ENCODE data around the gene ZNF33A. TPM values are rescaled to one million over a fixed set of nuclear protein-coding genes. Genes with fewer than 3 reads are reported as not detected.

Gene ZNF33A
- polyA plus RNA-seq, result 10 to 100 TPM in 1 of 4 donors, 1 to 10 TPM in 3; 8.5 to 43.1 (median 8.9) TPM
- long read RNA-seq, donor 1, full-length matches to known transcripts, result 21 of 21 reads
- long read RNA-seq, donor 1, partial matches to known transcripts, result 0 of 21 reads
- long read RNA-seq, donor 1, other reads (novel, unspliced or antisense), result 0 of 21 reads
- long read RNA-seq, donor 2, full-length matches to known transcripts, result 5 of 5 reads
- long read RNA-seq, donor 2, partial matches to known transcripts, result 0 of 5 reads
- long read RNA-seq, donor 2, other reads (novel, unspliced or antisense), result 0 of 5 reads
- long read RNA-seq, donor 3, full-length matches to known transcripts, result 6 of 6 reads
- long read RNA-seq, donor 3, partial matches to known transcripts, result 0 of 6 reads
- long read RNA-seq, donor 3, other reads (novel, unspliced or antisense), result 0 of 6 reads
- long read RNA-seq, donor 4, result 0 reads
- long read RNA-seq, donor 5, full-length matches to known transcripts, result 2 of 2 reads
- long read RNA-seq, donor 5, partial matches to known transcripts, result 0 of 2 reads
- long read RNA-seq, donor 5, other reads (novel, unspliced or antisense), result 0 of 2 reads
- long read RNA-seq, donor 6, full-length matches to known transcripts, result 4 of 4 reads
- long read RNA-seq, donor 6, partial matches to known transcripts, result 0 of 4 reads
- long read RNA-seq, donor 6, other reads (novel, unspliced or antisense), result 0 of 4 reads
- long read RNA-seq, donor 7, result 0 reads
- long read RNA-seq, donor 8, result 0 reads
- long read RNA-seq, donor 9, partial matches to known transcripts, result 0 of 2 reads
- long read RNA-seq, donor 9, other reads (novel, unspliced or antisense), result 0 of 2 reads
- long read RNA-seq, donor 10, full-length matches to known transcripts, result 12 of 12 reads
- long read RNA-seq, donor 10, partial matches to known transcripts, result 0 of 12 reads
- long read RNA-seq, donor 10, other reads (novel, unspliced or antisense), result 0 of 12 reads

- H3K27ac ChIP-seq (ENCODE audit: low read depth in 1 of 3, low read length in 2 of 3), result peak within 1 kb of the TSS; percentile 92 to 99 (median 98)
- H3K4me1 ChIP-seq (ENCODE audit: control insufficient read depth in 3 of 3, insufficient read depth in 2 of 3, low read depth in 1 of 3, low read length in 2 of 3), result no peaks in the 10 kb centered on the region
- WGBS, 3 donors, result 0 to 1% (median 1%) methylated on average over 37 to 46 of the region's 46 CpGs
- no peaks in the 10 kb centered on the region for H3K27me3 ChIP-seq (ENCODE audit: control insufficient read depth in 3 of 3, insufficient read depth in 3 of 3, low read length in 3 of 3)
- H3K36me3 ChIP-seq (ENCODE audit: control insufficient read depth in 3 of 3, insufficient read depth in 2 of 3, low read depth in 1 of 3, low read length in 3 of 3), result peaks cover 0 to 16% (median 5%) of the 10 kb centered on the region in 3 donors
- DNase-seq (peak; percentile 96 to 97), FAIRE-seq (no peak)
- peak within 1 kb of the TSS; percentile 49 to 83 (median 82) for H3K4me3 ChIP-seq (ENCODE audit: low read depth in 1 of 3, low read length in 3 of 3)
- no peaks in the 10 kb centered on the region for H3K9me3 ChIP-seq (ENCODE audit: control insufficient read depth in 2 of 2, insufficient read depth in 1 of 2, low read depth in 1 of 2, low read length in 1 of 2)
Observed at GRCh38 chr10:38010119-38010903, at the start of gene ZNF33A. Gene ZNF33A, plus strand, starts transcription at chr10:38010675. Its CDS starts 1,667 bp downstream, at chr10:38012342.

- Histone ChIP-seq H3K4me1 (ENCODE audit: control insufficient read depth in 3 of 3, insufficient read depth in 2 of 3, low read depth in 1 of 3, low read length in 2 of 3) (no peaks in the 10 kb centered on the region), H3K27ac (ENCODE audit: low read depth in 1 of 3, low read length in 2 of 3) (no peak overlapping the region), H3K9me3 (ENCODE audit: control insufficient read depth in 2 of 2, insufficient read depth in 1 of 2, low read depth in 1 of 2, low read length in 1 of 2) (peaks cover 0 to 23% of the 10 kb centered on the region in 2 donors), H3K27me3 (ENCODE audit: control insufficient read depth in 3 of 3, insufficient read depth in 3 of 3, low read length in 3 of 3) (no peaks in the 10 kb centered on the region), H3K4me3 (ENCODE audit: low read depth in 1 of 3, low read length in 3 of 3) (no peak overlapping the region), H3K36me3 (ENCODE audit: control insufficient read depth in 3 of 3, insufficient read depth in 2 of 3, low read depth in 1 of 3, low read length in 3 of 3) (peaks cover 0 to 7% (median 2%) of the 10 kb centered on the region in 3 donors)
- DNase-seq (no peak), FAIRE-seq (no peak)
Observed at GRCh38 chr10:37965006-37965405, 45.5 kb upstream of the ZNF33A start.

- Histone ChIP-seq H3K4me3 (ENCODE audit: low read depth in 1 of 3, low read length in 3 of 3) (no peak overlapping the region), H3K27me3 (ENCODE audit: control insufficient read depth in 3 of 3, insufficient read depth in 3 of 3, low read length in 3 of 3) (no peaks in the 10 kb centered on the region), H3K4me1 (ENCODE audit: control insufficient read depth in 3 of 3, insufficient read depth in 2 of 3, low read depth in 1 of 3, low read length in 2 of 3) (peaks cover 0 to 4% (median 0%) of the 10 kb centered on the region in 3 donors), H3K27ac (ENCODE audit: low read depth in 1 of 3, low read length in 2 of 3) (no peak overlapping the region), H3K36me3 (ENCODE audit: control insufficient read depth in 3 of 3, insufficient read depth in 2 of 3, low read depth in 1 of 3, low read length in 3 of 3) (peaks cover 0 to under 1% (median 0%) of the 10 kb centered on the region in 3 donors), H3K9me3 (ENCODE audit: control insufficient read depth in 2 of 2, insufficient read depth in 1 of 2, low read depth in 1 of 2, low read length in 1 of 2) (peaks cover 0 to 3% of the 10 kb centered on the region in 2 donors)
- DNase-seq (no peak), FAIRE-seq (no peak)
- 96 to 100% (median 100%) methylated on average over 1 of the region's 1 CpG for WGBS, 3 donors
Observed at GRCh38 chr10:37972396-37972795, 38.1 kb upstream of the ZNF33A start.

GRCh38 chr10:37975401-37975991 is 35.0 kb upstream of the ZNF33A start:
- peak overlapping the region; percentile 57 to 96 (median 89) for H3K27ac ChIP-seq (ENCODE audit: low read depth in 1 of 3, low read length in 2 of 3)
- peaks cover 0 to 2% of the 10 kb centered on the region in 2 donors for H3K9me3 ChIP-seq (ENCODE audit: control insufficient read depth in 2 of 2, insufficient read depth in 1 of 2, low read depth in 1 of 2, low read length in 1 of 2)
- no peaks in the 10 kb centered on the region for H3K27me3 ChIP-seq (ENCODE audit: control insufficient read depth in 3 of 3, insufficient read depth in 3 of 3, low read length in 3 of 3)
- no peaks in the 10 kb centered on the region for H3K36me3 ChIP-seq (ENCODE audit: control insufficient read depth in 3 of 3, insufficient read depth in 2 of 3, low read depth in 1 of 3, low read length in 3 of 3)
- no peak for FAIRE-seq
- 21 to 25% (median 21%) methylated on average over 5 of the region's 5 CpGs for WGBS, 3 donors
- DNase-seq, result peak; percentile 27 to 62
- peak overlapping the region in 2 of 3 donors; percentile 57 to 90 for H3K4me3 ChIP-seq (ENCODE audit: low read depth in 1 of 3, low read length in 3 of 3)
- peaks cover 0 to 4% (median 0%) of the 10 kb centered on the region in 3 donors for H3K4me1 ChIP-seq (ENCODE audit: control insufficient read depth in 3 of 3, insufficient read depth in 2 of 3, low read depth in 1 of 3, low read length in 2 of 3)

GRCh38 chr10:37976091-37976879 is 34.2 kb upstream of the ZNF33A start, which contains the start of gene ZNF25:
Gene ZNF25, minus strand, starts transcription at chr10:37976647. Its CDS starts 4,925 bp downstream, at chr10:37971722.
- Histone ChIP-seq H3K27ac (ENCODE audit: low read depth in 1 of 3, low read length in 2 of 3) (peak within 1 kb of the TSS; percentile 89 to 98 (median 96)), H3K27me3 (ENCODE audit: control insufficient read depth in 3 of 3, insufficient read depth in 3 of 3, low read length in 3 of 3) (no peaks in the 10 kb centered on the region), H3K9me3 (ENCODE audit: control insufficient read depth in 2 of 2, insufficient read depth in 1 of 2, low read depth in 1 of 2, low read length in 1 of 2) (peaks cover 0 to 2% of the 10 kb centered on the region in 2 donors), H3K4me1 (ENCODE audit: control insufficient read depth in 3 of 3, insufficient read depth in 2 of 3, low read depth in 1 of 3, low read length in 2 of 3) (peaks cover 0 to 4% (median 0%) of the 10 kb centered on the region in 3 donors), H3K4me3 (ENCODE audit: low read depth in 1 of 3, low read length in 3 of 3) (peak within 1 kb of the TSS; percentile 52 to 90 (median 57)), H3K36me3 (ENCODE audit: control insufficient read depth in 3 of 3, insufficient read depth in 2 of 3, low read depth in 1 of 3, low read length in 3 of 3) (no peaks in the 10 kb centered on the region)
- 0% methylated on average over 63 to 66 of the region's 66 CpGs for WGBS, 3 donors
- FAIRE-seq (peak; percentile 73), DNase-seq (peak; percentile 99 to 100)

GRCh38 chr10:37976880-37977203 is 33.6 kb upstream of the ZNF33A start:
- H3K4me1 ChIP-seq (ENCODE audit: control insufficient read depth in 3 of 3, insufficient read depth in 2 of 3, low read depth in 1 of 3, low read length in 2 of 3), result peaks cover 0 to 4% (median 0%) of the 10 kb centered on the region in 3 donors
- no peaks in the 10 kb centered on the region for H3K27me3 ChIP-seq (ENCODE audit: control insufficient read depth in 3 of 3, insufficient read depth in 3 of 3, low read length in 3 of 3)
- H3K4me3 ChIP-seq (ENCODE audit: low read depth in 1 of 3, low read length in 3 of 3), result peak overlapping the region in 2 of 3 donors; percentile 39 to 46
- H3K9me3 ChIP-seq (ENCODE audit: control insufficient read depth in 2 of 2, insufficient read depth in 1 of 2, low read depth in 1 of 2, low read length in 1 of 2), result peaks cover 0 to 2% of the 10 kb centered on the region in 2 donors
- FAIRE-seq, result no peak
- peak overlapping the region in 2 of 3 donors; percentile 19 to 96 for H3K27ac ChIP-seq (ENCODE audit: low read depth in 1 of 3, low read length in 2 of 3)
- 1 to 5% (median 3%) methylated on average over 9 of the region's 9 CpGs for WGBS, 3 donors
- no peaks in the 10 kb centered on the region for H3K36me3 ChIP-seq (ENCODE audit: control insufficient read depth in 3 of 3, insufficient read depth in 2 of 3, low read depth in 1 of 3, low read length in 3 of 3)
- no peak for DNase-seq

GRCh38 chr10:37991655-37992054 is 18.8 kb upstream of the ZNF33A start:
- Histone ChIP-seq H3K27ac (ENCODE audit: low read depth in 1 of 3, low read length in 2 of 3) (no peak overlapping the region), H3K9me3 (ENCODE audit: control insufficient read depth in 2 of 2, insufficient read depth in 1 of 2, low read depth in 1 of 2, low read length in 1 of 2) (no peaks in the 10 kb centered on the region), H3K4me3 (ENCODE audit: low read depth in 1 of 3, low read length in 3 of 3) (no peak overlapping the region), H3K36me3 (ENCODE audit: control insufficient read depth in 3 of 3, insufficient read depth in 2 of 3, low read depth in 1 of 3, low read length in 3 of 3) (no peaks in the 10 kb centered on the region), H3K4me1 (ENCODE audit: control insufficient read depth in 3 of 3, insufficient read depth in 2 of 3, low read depth in 1 of 3, low read length in 2 of 3) (no peaks in the 10 kb centered on the region), H3K27me3 (ENCODE audit: control insufficient read depth in 3 of 3, insufficient read depth in 3 of 3, low read length in 3 of 3) (no peaks in the 10 kb centered on the region)
- FAIRE-seq, result no peak
- DNase-seq, result no peak
- WGBS, 3 donors, result 78 to 82% (median 79%) methylated on average over 2 of the region's 2 CpGs

Data from small intestine (tissue), 16 donors.